ENCODE results near the gene RNASE11. TPM values are rescaled to one million over a fixed set of nuclear protein-coding genes. Genes with fewer than 3 reads are reported as not detected.

The RNASE11 gene
- total and polyA plus RNA-seq, 9 of the 15 experiments (the other 6 are each of a cell fraction or from before 2014, with no cell fraction given) = 0.16 to 0.29 (median 0.22) TPM; not detected in 6

GRCh38 chr14:20624495-20625070 is 36.8 kb upstream of the RNASE11 start (continued):
- TF ChIP-seq, protein P1, sequence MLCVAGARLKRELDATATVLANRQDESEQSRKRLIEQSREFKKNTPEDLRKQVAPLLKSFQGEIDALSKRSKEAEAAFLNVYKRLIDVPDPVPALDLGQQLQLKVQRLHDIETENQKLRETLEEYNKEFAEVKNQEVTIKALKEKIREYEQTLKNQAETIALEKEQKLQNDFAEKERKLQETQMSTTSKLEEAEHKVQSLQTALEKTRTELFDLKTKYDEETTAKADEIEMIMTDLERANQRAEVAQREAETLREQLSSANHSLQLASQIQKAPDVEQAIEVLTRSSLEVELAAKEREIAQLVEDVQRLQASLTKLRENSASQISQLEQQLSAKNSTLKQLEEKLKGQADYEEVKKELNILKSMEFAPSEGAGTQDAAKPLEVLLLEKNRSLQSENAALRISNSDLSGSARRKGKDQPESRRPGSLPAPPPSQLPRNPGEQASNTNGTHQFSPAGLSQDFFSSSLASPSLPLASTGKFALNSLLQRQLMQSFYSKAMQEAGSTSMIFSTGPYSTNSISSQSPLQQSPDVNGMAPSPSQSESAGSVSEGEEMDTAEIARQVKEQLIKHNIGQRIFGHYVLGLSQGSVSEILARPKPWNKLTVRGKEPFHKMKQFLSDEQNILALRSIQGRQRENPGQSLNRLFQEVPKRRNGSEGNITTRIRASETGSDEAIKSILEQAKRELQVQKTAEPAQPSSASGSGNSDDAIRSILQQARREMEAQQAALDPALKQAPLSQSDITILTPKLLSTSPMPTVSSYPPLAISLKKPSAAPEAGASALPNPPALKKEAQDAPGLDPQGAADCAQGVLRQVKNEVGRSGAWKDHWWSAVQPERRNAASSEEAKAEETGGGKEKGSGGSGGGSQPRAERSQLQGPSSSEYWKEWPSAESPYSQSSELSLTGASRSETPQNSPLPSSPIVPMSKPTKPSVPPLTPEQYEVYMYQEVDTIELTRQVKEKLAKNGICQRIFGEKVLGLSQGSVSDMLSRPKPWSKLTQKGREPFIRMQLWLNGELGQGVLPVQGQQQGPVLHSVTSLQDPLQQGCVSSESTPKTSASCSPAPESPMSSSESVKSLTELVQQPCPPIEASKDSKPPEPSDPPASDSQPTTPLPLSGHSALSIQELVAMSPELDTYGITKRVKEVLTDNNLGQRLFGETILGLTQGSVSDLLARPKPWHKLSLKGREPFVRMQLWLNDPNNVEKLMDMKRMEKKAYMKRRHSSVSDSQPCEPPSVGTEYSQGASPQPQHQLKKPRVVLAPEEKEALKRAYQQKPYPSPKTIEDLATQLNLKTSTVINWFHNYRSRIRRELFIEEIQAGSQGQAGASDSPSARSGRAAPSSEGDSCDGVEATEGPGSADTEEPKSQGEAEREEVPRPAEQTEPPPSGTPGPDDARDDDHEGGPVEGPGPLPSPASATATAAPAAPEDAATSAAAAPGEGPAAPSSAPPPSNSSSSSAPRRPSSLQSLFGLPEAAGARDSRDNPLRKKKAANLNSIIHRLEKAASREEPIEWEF (CRISPR knock-in tag; IDR thresholded peaks at IDR 0.05) = no peak
- TF ChIP-seq ZBTB5 (IDR thresholded peaks at IDR 0.05) (0 out of 2 replicates have a peak, but pooled peaks have one; percentile 39), MAZ (CRISPR knock-in tag; conservative IDR thresholded peaks at IDR 0.05 in 1 of 2, IDR thresholded peaks at IDR 0.05 in 1 of 2) (no peak), SMAD3 (CRISPR knock-in tag; conservative IDR thresholded peaks at IDR 0.05) (no peak), CCAR2 (IDR thresholded peaks at IDR 0.05; ENCODE audit: low read depth, low read length) (no peak), DMBX1 (CRISPR knock-in tag; IDR thresholded peaks at IDR 0.05; ENCODE audit: borderline replicate concordance) (no peak), LARP7 (IDR thresholded peaks at IDR 0.05) (0 out of 2 replicates have a peak, but pooled peaks have one; percentile 62), HIVEP1 (CRISPR knock-in tag; IDR thresholded peaks at IDR 0.05) (no peak)
- TF ChIP-seq, protein P2, sequence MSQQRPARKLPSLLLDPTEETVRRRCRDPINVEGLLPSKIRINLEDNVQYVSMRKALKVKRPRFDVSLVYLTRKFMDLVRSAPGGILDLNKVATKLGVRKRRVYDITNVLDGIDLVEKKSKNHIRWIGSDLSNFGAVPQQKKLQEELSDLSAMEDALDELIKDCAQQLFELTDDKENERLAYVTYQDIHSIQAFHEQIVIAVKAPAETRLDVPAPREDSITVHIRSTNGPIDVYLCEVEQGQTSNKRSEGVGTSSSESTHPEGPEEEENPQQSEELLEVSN (IDR thresholded peaks at IDR 0.05; ENCODE audit: borderline replicate concordance in 1 of 2, extremely low read depth in 1 of 2, insufficient read depth in 1 of 2, insufficient read length in 1 of 2, low read depth in 1 of 2, low read length in 1 of 2, poor library complexity in 1 of 2, severe bottlenecking in 1 of 2) = peak; percentile 24 to 47

Data from K562 (cell line).